OCI-LY3 (cell line): ENCODE results near the gene HAND1.

Source experiments
- H2AFZ ChIP-seq: fragments of 200-600, 300-600 bp; shearing (Covaris generic); 2 replicates; pipeline ENCODE4 v1.6.0; 2014; ENCODE audit warnings: antibody characterized with exemption, low read depth, low read length
- H3K27ac ChIP-seq: fragments of 200-600, 300-600 bp; sonication (generic); 2 replicates; pipeline ENCODE4 v1.5.1; 2014; ENCODE audit warnings: mild to moderate bottlenecking, low read length, moderate library complexity, mixed read lengths
- H3K27me3 ChIP-seq: fragments of 200-600, 300-600 bp; sonication (generic); 2 replicates; pipeline ENCODE4 v1.6.1; 2014; ENCODE audit warnings: low read depth, low read length, mixed read lengths
- H3K36me3 ChIP-seq: fragments of 200-600, 300-600 bp; sonication (generic); replicated peaks from 2 replicates; pipeline ENCODE3; 2014; ENCODE audit warnings: low read depth, low read length, mixed read lengths
- H3K4me1 ChIP-seq: fragments of 300-600, 200-600 bp; sonication (generic); 2 replicates; pipeline ENCODE4 v1.6.1; 2014; ENCODE audit warnings: low read length, mixed read lengths
- H3K4me2 ChIP-seq: fragments of 200-600, 300-600 bp; sonication (generic); 2 replicates; pipeline ENCODE4 v1.6.1; 2014; ENCODE audit warnings: low read length, mixed read lengths
- H3K4me3 ChIP-seq: fragments of 300-600, 200-600 bp; sonication (generic); 2 replicates; pipeline ENCODE4 v1.5.1; 2014; ENCODE audit warnings: antibody characterized with exemption, mild to moderate bottlenecking, low read length, moderate library complexity
- H3K79me2 ChIP-seq: fragments of 300-600, 200-600 bp; shearing (Covaris generic); 2 replicates; pipeline ENCODE4 v1.6.1; 2014; ENCODE audit warnings: mild to moderate bottlenecking, low read length, mixed read lengths
- H3K9ac ChIP-seq: fragments of 300-600, 200-600 bp; shearing (Covaris generic); 2 replicates; pipeline ENCODE4 v1.6.0; 2014; ENCODE audit warnings: mild to moderate bottlenecking, low read length, moderate library complexity
- H3K9me3 ChIP-seq: fragments of 200-600, 300-600 bp; shearing (Covaris generic); 2 replicates; pipeline ENCODE4 v1.6.1; 2014; ENCODE audit warnings: low read length, mixed read lengths; ENCODE audit not compliant: insufficient read depth
- H4K20me1 ChIP-seq: fragments of 200-600, 300-600 bp; sonication (generic); 2 replicates; pipeline ENCODE4 v1.6.1; 2016; ENCODE audit warnings: low read length, mixed read lengths; ENCODE audit not compliant: insufficient read depth
- EZH2phosphoT487 ChIP-seq: fragments of 200-600 bp; shearing (Covaris generic); IDR thresholded peaks from 2 replicates; pipeline ENCODE4 v1.6.1; 2018; ENCODE audit warnings: antibody characterized with exemption, mixed run types, low read depth
- TF ChIP-seq, protein P1 (sequence below): fragments of 200-600, 300-600 bp; sonication (generic); IDR thresholded peaks from 2 replicates; pipeline ENCODE4 v1.5.1; 2014; ENCODE audit warnings: antibody characterized with exemption, low read length, low read depth

The HAND1 gene

DNA sequence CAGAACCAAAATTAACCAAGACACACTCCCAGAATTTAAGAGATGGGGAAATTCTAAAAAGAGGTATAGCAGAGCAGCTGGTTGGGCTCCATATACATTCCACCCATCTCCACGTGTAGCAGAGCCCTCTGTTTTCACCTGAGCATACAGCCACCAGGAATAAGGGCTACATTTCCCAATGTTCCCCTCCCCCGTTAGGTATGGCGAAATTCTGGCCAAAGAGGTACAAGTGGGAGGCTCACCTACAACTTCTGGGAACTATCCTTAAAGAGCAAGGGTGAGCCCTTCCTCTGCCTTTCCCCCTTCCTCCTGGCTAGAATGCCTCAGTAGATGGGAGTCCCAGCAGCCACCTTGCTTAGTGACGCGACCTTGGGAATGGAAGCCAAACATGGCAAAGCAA, 37.5 kb downstream of the HAND1 start:
- Histone ChIP-seq H3K36me3 (peaks cover 19% of the 10 kb centered on the region), H4K20me1 (no peaks in the 10 kb centered on the region), H3K4me3 (no peak overlapping the region)

DNA sequence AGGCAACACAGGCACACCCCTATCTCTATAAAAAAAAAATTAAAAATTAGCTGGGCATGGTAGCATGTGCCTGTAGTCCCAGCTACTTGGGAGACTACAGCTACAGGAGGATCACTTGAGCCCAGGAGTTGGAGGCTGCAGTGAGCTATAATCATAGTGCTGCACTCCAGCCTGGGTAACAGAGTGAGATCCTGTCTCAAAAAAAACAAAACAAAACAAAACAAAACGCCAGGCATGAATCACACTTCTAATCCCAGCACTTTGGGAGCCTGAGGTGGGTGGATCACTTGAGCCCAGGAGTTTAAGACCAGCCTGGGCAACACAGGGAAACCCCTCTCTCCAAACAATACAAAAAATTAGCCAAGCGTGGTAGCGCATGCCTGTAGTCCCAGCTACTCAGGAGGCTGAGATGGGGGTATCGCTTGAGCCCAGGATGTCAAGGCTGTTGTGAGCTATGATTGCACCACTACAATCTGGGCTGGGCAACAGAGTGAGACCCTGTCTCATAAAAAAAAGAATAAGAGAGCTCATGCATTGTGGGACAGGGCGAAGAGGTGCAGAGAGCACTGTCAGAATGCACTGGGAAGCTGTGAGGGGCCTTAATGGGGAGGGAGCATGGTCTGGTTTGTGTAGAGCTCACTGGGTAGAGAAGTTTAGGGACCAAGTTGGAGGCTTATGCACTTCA, 40.6 kb downstream of the HAND1 start:
- Histone ChIP-seq H3K36me3 (peaks cover 21% of the 10 kb centered on the region), H3K9ac (no peak overlapping the region), H3K79me2 (no peaks in the 10 kb centered on the region), H3K4me3 (no peak overlapping the region), H3K9me3 (no peaks in the 10 kb centered on the region), H3K27me3 (no peaks in the 10 kb centered on the region), H4K20me1 (no peaks in the 10 kb centered on the region), H3K4me1 (0 out of 2 replicates have a peak, but pooled peaks cover 3% of the 10 kb centered on the region), H2AFZ (no peak overlapping the region), H3K27ac (no peak overlapping the region), H3K4me2 (no peak overlapping the region)
- TF ChIP-seq EZH2phosphoT487, result no peak
- TF ChIP-seq, protein P1, sequence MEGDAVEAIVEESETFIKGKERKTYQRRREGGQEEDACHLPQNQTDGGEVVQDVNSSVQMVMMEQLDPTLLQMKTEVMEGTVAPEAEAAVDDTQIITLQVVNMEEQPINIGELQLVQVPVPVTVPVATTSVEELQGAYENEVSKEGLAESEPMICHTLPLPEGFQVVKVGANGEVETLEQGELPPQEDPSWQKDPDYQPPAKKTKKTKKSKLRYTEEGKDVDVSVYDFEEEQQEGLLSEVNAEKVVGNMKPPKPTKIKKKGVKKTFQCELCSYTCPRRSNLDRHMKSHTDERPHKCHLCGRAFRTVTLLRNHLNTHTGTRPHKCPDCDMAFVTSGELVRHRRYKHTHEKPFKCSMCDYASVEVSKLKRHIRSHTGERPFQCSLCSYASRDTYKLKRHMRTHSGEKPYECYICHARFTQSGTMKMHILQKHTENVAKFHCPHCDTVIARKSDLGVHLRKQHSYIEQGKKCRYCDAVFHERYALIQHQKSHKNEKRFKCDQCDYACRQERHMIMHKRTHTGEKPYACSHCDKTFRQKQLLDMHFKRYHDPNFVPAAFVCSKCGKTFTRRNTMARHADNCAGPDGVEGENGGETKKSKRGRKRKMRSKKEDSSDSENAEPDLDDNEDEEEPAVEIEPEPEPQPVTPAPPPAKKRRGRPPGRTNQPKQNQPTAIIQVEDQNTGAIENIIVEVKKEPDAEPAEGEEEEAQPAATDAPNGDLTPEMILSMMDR, result no peak

More for the DNA sequence above, 37.5 kb downstream of the HAND1 start:
- Histone ChIP-seq H3K4me1 (peaks cover 4% of the 10 kb centered on the region; the same call in 1 of the 2 replicates), H2AFZ (no peak overlapping the region), H3K9me3 (no peaks in the 10 kb centered on the region), H3K27me3 (no peaks in the 10 kb centered on the region), H3K9ac (no peak overlapping the region), H3K79me2 (peaks cover 8% of the 10 kb centered on the region; the same call in 1 of the 2 replicates), H3K4me2 (no peak overlapping the region), H3K27ac (no peak overlapping the region)
- TF ChIP-seq, protein P1, result no peak
- no peak for TF ChIP-seq EZH2phosphoT487

GRCh38 chr5:154435226-154435625, 42.8 kb downstream of the HAND1 start:
- no peaks in the 10 kb centered on the region for H3K27me3 ChIP-seq
- no peak overlapping the region for H3K27ac ChIP-seq
- H2AFZ ChIP-seq, result no peak overlapping the region
- H3K79me2 ChIP-seq, result no peaks in the 10 kb centered on the region
- H3K4me1 ChIP-seq, result 0 out of 2 replicates have a peak, but pooled peaks cover 3% of the 10 kb centered on the region
- H3K9me3 ChIP-seq, result no peaks in the 10 kb centered on the region
- no peak for TF ChIP-seq EZH2phosphoT487
- TF ChIP-seq, protein P1, result no peak
- H3K9ac ChIP-seq, result no peak overlapping the region
- H3K4me2 ChIP-seq, result no peak overlapping the region
- H3K36me3 ChIP-seq, result peaks cover 18% of the 10 kb centered on the region
- H4K20me1 ChIP-seq, result no peaks in the 10 kb centered on the region
- H3K4me3 ChIP-seq, result no peak overlapping the region

GRCh38 chr5:154430961-154431630, 46.9 kb downstream of the HAND1 start:
- no peaks in the 10 kb centered on the region for H3K27me3 ChIP-seq
- no peaks in the 10 kb centered on the region for H3K9me3 ChIP-seq
- H3K9ac ChIP-seq, result no peak overlapping the region
- 0 out of 2 replicates have a peak, but pooled peaks cover 3% of the 10 kb centered on the region for H3K4me1 ChIP-seq
- no peak for TF ChIP-seq EZH2phosphoT487
- H3K4me2 ChIP-seq, result no peak overlapping the region
- no peak overlapping the region for H2AFZ ChIP-seq
- H4K20me1 ChIP-seq, result no peaks in the 10 kb centered on the region
- peaks cover 10% of the 10 kb centered on the region for H3K36me3 ChIP-seq
- no peaks in the 10 kb centered on the region for H3K79me2 ChIP-seq
- H3K4me3 ChIP-seq, result no peak overlapping the region
- no peak overlapping the region for H3K27ac ChIP-seq
